ENCODE results near the gene UFD1. TPM values are rescaled to one million over a fixed set of nuclear protein-coding genes. Genes with fewer than 3 reads are reported as not detected.

Gene UFD1
- total RNA-seq, 4 donors from 2014 or later = 26.9 to 38.1 (median 30.1) TPM

DNA sequence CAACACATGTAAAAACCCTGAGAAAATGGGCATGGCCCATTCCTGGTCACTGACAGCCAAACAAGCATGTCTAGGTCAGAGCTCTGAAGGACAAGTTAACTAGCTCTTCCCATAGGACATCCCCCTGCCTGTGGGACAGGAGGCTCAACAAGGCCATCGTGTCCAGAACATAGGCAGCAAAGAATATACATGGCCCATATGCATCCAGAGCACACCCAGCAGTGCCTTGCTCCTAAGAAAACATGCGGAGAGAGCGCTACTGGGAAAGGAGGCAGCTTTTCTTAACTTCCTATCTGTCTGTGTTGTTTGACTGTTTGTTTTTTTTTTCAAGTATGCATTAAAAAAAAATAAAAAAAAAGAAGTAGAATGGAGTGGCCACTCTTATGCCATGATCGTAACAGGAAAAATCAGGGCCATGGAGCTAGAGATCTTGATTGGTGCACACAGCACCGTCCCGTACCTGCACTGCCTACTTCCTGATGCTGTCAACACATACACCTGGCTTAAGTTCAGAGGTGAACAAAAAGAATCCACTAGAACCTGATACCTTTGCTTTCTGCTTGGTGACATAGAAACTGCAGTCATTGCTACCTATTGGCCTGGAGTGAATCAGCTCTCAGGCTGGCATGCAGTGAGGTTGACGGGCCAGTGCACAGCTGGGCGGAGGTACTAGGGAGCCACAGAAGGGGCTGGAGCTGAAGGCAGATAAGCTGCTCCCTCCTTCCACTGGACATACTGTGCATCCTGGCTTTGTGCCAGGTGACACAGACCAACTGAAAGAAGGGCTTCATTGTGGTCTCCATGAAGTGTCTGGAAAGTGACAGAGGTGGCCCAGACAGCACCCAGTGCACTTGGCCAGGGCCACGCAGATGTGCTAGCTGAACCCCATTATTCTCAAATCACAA is 11.9 kb downstream of the UFD1 start:
- H3K27ac ChIP-seq = no peak overlapping the region
- 93% methylated on average over 9 of the region's 9 CpGs for WGBS, 2 donors

DNA sequence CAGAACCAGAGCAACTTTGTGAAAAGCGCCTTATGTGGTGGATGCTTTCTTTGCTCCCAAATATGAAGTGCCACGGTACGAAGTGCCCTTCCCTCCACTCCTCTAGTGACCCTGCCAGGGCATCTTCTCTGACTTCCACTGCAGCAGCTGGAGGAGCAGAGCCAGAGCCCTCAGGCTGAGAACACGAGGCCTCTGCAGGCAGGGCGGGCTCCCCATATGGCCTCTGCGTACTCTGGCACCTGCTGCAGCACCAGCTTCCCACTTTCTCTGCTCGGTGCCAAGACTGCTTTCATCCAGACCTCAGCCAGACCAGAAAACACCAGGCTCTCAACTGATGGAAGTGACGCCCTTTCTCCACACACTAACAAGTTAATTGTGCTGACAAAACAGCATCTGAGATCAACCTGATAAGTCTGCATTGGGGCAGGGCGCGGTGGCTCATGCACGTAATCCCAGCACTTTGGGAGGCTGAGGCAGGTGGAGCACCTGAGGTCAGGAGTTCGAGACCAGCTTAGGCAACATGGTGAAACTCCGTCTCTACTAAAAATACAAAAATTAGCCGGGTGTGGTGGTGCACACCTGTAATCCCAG is 12.8 kb downstream of the UFD1 start:
- Histone ChIP-seq H3K27ac (no peak overlapping the region), H3K36me3 (peaks cover 0 to 98% (median 49%) of the 10 kb centered on the region in 3 donors), H3K9me3 (no peaks in the 10 kb centered on the region), H3K27me3 (no peaks in the 10 kb centered on the region), H3K4me3 (no peak overlapping the region), H3K4me1 (no peaks in the 10 kb centered on the region)
- TF ChIP-seq, protein P1, sequence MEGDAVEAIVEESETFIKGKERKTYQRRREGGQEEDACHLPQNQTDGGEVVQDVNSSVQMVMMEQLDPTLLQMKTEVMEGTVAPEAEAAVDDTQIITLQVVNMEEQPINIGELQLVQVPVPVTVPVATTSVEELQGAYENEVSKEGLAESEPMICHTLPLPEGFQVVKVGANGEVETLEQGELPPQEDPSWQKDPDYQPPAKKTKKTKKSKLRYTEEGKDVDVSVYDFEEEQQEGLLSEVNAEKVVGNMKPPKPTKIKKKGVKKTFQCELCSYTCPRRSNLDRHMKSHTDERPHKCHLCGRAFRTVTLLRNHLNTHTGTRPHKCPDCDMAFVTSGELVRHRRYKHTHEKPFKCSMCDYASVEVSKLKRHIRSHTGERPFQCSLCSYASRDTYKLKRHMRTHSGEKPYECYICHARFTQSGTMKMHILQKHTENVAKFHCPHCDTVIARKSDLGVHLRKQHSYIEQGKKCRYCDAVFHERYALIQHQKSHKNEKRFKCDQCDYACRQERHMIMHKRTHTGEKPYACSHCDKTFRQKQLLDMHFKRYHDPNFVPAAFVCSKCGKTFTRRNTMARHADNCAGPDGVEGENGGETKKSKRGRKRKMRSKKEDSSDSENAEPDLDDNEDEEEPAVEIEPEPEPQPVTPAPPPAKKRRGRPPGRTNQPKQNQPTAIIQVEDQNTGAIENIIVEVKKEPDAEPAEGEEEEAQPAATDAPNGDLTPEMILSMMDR (IDR thresholded peaks at IDR 0.05) = no peak
- TF ChIP-seq EP300 (IDR thresholded peaks at IDR 0.05) (no peak), POLR2A (IDR thresholded peaks at IDR 0.05) (no peak)
- no peak for DNase-seq (ENCODE audit: low spot score in 2 of 2)
- 81 to 95% methylated on average over 14 of the region's 14 CpGs for WGBS, 2 donors

More for the DNA sequence above, 11.9 kb downstream of the UFD1 start:
- TF ChIP-seq EP300 (IDR thresholded peaks at IDR 0.05) (no peak), POLR2A (IDR thresholded peaks at IDR 0.05) (no peak)
- TF ChIP-seq, protein P1 (IDR thresholded peaks at IDR 0.05) = no peak
- DNase-seq (ENCODE audit: low spot score in 2 of 2) = no peak
- Histone ChIP-seq H3K27me3 (no peaks in the 10 kb centered on the region), H3K4me1 (no peaks in the 10 kb centered on the region), H3K9me3 (no peaks in the 10 kb centered on the region), H3K36me3 (peaks cover 0 to 98% (median 49%) of the 10 kb centered on the region in 3 donors), H3K4me3 (no peak overlapping the region)

DNA sequence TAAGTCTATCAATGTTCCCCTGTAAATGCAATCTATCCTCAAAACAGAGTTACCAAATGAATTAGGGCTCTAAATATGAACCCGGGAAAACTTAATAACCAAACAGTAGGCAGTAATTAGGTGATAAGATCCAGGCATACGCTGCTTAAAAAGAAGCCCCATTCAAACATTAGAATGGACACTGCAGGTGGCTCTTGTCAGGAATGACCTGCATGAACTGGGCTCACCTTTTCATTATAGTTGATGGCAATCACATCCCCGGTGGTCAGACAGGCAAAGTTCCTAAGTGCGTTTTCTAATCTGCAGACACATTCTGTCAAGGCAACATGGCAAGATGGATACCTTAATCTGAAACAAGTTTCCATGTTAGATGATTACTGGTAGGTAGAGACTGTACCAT is 14.0 kb downstream of the UFD1 start:
- Histone ChIP-seq H3K27ac (no peak overlapping the region), H3K27me3 (no peaks in the 10 kb centered on the region), H3K4me1 (no peaks in the 10 kb centered on the region), H3K36me3 (peaks cover 0 to 97% (median 39%) of the 10 kb centered on the region in 3 donors), H3K9me3 (no peaks in the 10 kb centered on the region), H3K4me3 (no peak overlapping the region)
- DNase-seq (ENCODE audit: low spot score in 2 of 2) = no peak
- WGBS, 2 donors = 82 to 99% methylated on average over 4 of the region's 4 CpGs
- TF ChIP-seq POLR2A (IDR thresholded peaks at IDR 0.05) (no peak), EP300 (IDR thresholded peaks at IDR 0.05) (no peak)
- TF ChIP-seq, protein P1 (IDR thresholded peaks at IDR 0.05) = no peak

DNA sequence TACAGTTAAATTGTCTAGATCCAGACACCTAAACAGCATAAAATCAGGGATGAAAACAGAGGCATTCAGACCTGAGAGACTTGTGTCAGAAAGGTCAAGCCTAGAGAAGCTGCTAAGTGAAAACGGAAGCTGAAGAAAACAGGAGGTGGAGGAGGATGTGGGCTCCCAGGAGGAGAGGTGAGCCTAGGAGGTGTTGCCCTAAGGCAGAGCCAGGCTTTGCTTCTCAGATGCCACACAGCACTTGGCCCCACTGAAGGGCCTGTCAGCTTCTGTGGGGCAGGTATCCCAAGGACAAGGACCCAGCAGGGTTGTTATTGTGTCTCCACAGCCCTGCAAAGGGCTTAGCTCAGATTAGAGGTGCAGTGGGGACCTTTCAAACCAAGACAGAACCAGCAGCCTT is 14.4 kb downstream of the UFD1 start:
- Histone ChIP-seq H3K4me3 (no peak overlapping the region), H3K4me1 (no peaks in the 10 kb centered on the region), H3K9me3 (no peaks in the 10 kb centered on the region), H3K27me3 (no peaks in the 10 kb centered on the region), H3K27ac (no peak overlapping the region), H3K36me3 (peaks cover 0 to 97% (median 35%) of the 10 kb centered on the region in 3 donors)
- TF ChIP-seq EP300 (IDR thresholded peaks at IDR 0.05) = no peak
- 60 to 65% methylated on average over 1 of the region's 1 CpG for WGBS, 2 donors
- no peak for DNase-seq (ENCODE audit: low spot score in 2 of 2)

DNA sequence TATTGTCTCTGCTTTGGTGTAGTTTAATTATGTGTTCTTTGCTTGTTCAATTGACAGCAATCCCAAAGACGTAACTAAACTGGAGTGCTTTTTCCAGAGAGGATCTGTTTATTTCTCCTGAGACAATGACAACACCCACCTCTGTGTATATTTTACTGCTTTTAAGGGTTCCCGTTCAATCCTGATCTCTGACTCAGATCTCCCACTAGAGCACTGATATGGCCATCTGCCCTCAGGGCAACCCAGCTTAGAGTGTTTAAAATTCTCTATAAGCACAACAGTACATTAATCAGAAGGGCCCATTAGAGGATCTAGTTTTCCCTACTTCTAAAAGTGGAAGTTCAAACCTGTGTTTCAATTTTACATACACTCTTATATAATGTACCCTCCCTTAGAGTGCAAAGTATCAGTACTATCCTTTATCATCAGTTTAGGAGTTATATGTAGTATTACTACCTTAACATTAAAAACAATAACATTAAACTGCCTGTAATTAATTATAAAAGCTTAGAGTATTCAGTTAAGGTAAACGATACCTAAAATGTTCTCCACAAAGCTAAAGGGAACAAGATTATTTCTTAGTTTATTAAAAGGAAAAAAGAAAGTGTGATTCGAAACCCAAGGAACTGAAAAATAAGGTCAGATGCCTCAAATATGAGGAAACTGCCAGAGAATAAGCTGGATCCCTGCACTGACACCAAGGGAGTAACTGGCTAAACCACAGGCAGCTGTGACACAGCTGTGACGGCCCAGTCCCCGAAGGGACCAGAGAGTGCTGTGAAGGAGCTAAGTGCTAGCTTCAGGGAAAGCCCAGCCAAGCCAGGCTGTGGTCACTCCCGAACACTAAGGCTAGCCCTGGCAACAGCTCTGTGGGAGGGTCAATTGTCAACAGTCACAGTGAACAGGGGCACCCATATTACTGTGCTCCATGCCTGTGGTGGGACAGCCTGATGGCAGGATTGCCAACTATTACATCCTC is 15.2 kb downstream of the UFD1 start:
- WGBS, 2 donors = 69 to 70% methylated on average over 7 of the region's 7 CpGs
- Histone ChIP-seq H3K4me3 (no peak overlapping the region), H3K4me1 (no peaks in the 10 kb centered on the region), H3K9me3 (no peaks in the 10 kb centered on the region), H3K27ac (no peak overlapping the region), H3K27me3 (no peaks in the 10 kb centered on the region), H3K36me3 (peaks cover 0 to 92% (median 31%) of the 10 kb centered on the region in 3 donors)
- TF ChIP-seq EP300 (IDR thresholded peaks at IDR 0.05) (no peak), POLR2A (IDR thresholded peaks at IDR 0.05) (no peak)
- TF ChIP-seq, protein P1 (IDR thresholded peaks at IDR 0.05) = no peak
- DNase-seq (ENCODE audit: low spot score in 2 of 2) = peak in 1 of 2 donors; percentile 23

All from tibial nerve (tissue), 4 donors.